ENCODE results near the gene SP6.

GRCh38 chr17:47811709-47812108 is 39.3 kb downstream of the SP6 start:
- TF ChIP-seq CTCF (IDR thresholded peaks at IDR 0.05) (no peak), POLR2A (IDR thresholded peaks at IDR 0.05) (no peak)
